HEK293T (cell line): ENCODE data around the gene TRABD2B.

Source experiments
- ARNT ChIP-seq: fragments of 450-650 bp; IDR thresholded peaks from 2 replicates; pipeline ENCODE4 v1.6.1; 2017; ENCODE audit warnings: mild to moderate bottlenecking
- BHLHE40 ChIP-seq: fragments of 450-650 bp; IDR thresholded peaks from 2 replicates; pipeline ENCODE4 v1.6.1; 2016; ENCODE audit warnings: mild to moderate bottlenecking, moderate library complexity, borderline replicate concordance
- ELF4 ChIP-seq: fragments of 450-650 bp; IDR thresholded peaks from 2 replicates; pipeline ENCODE4 v1.6.1; 2017; ENCODE audit warnings: antibody characterized with exemption
- FOXA1 ChIP-seq: fragments of 450-650 bp; IDR thresholded peaks from 2 replicates; pipeline ENCODE4 v1.6.1; 2016; ENCODE audit warnings: mild to moderate bottlenecking
- FOXK2 ChIP-seq: fragments of 450-650 bp; IDR thresholded peaks from 2 replicates; pipeline ENCODE4 v1.6.1; 2016; ENCODE audit warnings: mild to moderate bottlenecking
- FOXM1 ChIP-seq: fragments of 450-650 bp; IDR thresholded peaks from 2 replicates; pipeline ENCODE4 v1.6.1; 2017; ENCODE audit warnings: mild to moderate bottlenecking, borderline replicate concordance
- HDGF ChIP-seq: fragments of 450-650 bp; IDR thresholded peaks from 2 replicates; pipeline ENCODE4 v1.6.1; 2017; ENCODE audit warnings: antibody characterized with exemption, borderline replicate concordance
- L3MBTL2 ChIP-seq: fragments of 450-650 bp; conservative IDR thresholded peaks from 2 replicates; pipeline ENCODE4 v1.6.1; 2016; ENCODE audit warnings: mild to moderate bottlenecking
- NFRKB ChIP-seq: fragments of 450-650 bp; IDR thresholded peaks from 2 replicates; pipeline ENCODE4 v1.6.1; 2016; ENCODE audit warnings: mild to moderate bottlenecking, moderate library complexity
- SP1 ChIP-seq: fragments of 450-650 bp; IDR thresholded peaks from 2 replicates; pipeline ENCODE4 v1.6.1; 2017
- SUZ12 ChIP-seq: fragments of 450-650 bp; IDR thresholded peaks from 2 replicates; pipeline ENCODE4 v1.6.1; 2016; ENCODE audit warnings: mild to moderate bottlenecking
- TARDBP ChIP-seq: fragments of 450-650 bp; IDR thresholded peaks from 2 replicates; pipeline ENCODE4 v1.6.1; 2016
- ZNF384 ChIP-seq: fragments of 450-650 bp; IDR thresholded peaks from 2 replicates; pipeline ENCODE4 v1.6.1; 2016
- TF ChIP-seq, protein P1 (sequence below): fragments of 450-650 bp; IDR thresholded peaks from 2 replicates; pipeline ENCODE4 v1.6.1; 2016

GRCh38 chr1:47856996-47857395 is 140.2 kb downstream of the TRABD2B start:
- TF ChIP-seq SUZ12 = no peak
- no peak for TF ChIP-seq ARNT
- no peak for TF ChIP-seq BHLHE40
- TF ChIP-seq FOXM1 = no peak
- TF ChIP-seq SP1 = no peak
- no peak for TF ChIP-seq ZNF384
- no peak for TF ChIP-seq FOXK2
- no peak for TF ChIP-seq TARDBP
- TF ChIP-seq L3MBTL2 = no peak
- TF ChIP-seq FOXA1 = no peak
- no peak for TF ChIP-seq HDGF
- no peak for TF ChIP-seq NFRKB
- TF ChIP-seq ELF4 = no peak
- TF ChIP-seq, protein P1, sequence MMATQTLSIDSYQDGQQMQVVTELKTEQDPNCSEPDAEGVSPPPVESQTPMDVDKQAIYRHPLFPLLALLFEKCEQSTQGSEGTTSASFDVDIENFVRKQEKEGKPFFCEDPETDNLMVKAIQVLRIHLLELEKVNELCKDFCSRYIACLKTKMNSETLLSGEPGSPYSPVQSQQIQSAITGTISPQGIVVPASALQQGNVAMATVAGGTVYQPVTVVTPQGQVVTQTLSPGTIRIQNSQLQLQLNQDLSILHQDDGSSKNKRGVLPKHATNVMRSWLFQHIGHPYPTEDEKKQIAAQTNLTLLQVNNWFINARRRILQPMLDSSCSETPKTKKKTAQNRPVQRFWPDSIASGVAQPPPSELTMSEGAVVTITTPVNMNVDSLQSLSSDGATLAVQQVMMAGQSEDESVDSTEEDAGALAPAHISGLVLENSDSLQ = no peak
